Midbrain (tissue), 1 donor: ENCODE results near the gene ASMTL.
"Not testable (repeated sequence)": the region's sequence is repeated elsewhere in the genome, so short reads cannot be mapped to it uniquely, and the experiment has no call there.

Source experiments
- DNase-seq: peaks from one replicate; lab custom pipeline; 2025; lab: John Stamatoyannopoulos, UW

Gene ASMTL, protein sequence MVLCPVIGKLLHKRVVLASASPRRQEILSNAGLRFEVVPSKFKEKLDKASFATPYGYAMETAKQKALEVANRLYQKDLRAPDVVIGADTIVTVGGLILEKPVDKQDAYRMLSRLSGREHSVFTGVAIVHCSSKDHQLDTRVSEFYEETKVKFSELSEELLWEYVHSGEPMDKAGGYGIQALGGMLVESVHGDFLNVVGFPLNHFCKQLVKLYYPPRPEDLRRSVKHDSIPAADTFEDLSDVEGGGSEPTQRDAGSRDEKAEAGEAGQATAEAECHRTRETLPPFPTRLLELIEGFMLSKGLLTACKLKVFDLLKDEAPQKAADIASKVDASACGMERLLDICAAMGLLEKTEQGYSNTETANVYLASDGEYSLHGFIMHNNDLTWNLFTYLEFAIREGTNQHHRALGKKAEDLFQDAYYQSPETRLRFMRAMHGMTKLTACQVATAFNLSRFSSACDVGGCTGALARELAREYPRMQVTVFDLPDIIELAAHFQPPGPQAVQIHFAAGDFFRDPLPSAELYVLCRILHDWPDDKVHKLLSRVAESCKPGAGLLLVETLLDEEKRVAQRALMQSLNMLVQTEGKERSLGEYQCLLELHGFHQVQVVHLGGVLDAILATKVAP

DNA sequence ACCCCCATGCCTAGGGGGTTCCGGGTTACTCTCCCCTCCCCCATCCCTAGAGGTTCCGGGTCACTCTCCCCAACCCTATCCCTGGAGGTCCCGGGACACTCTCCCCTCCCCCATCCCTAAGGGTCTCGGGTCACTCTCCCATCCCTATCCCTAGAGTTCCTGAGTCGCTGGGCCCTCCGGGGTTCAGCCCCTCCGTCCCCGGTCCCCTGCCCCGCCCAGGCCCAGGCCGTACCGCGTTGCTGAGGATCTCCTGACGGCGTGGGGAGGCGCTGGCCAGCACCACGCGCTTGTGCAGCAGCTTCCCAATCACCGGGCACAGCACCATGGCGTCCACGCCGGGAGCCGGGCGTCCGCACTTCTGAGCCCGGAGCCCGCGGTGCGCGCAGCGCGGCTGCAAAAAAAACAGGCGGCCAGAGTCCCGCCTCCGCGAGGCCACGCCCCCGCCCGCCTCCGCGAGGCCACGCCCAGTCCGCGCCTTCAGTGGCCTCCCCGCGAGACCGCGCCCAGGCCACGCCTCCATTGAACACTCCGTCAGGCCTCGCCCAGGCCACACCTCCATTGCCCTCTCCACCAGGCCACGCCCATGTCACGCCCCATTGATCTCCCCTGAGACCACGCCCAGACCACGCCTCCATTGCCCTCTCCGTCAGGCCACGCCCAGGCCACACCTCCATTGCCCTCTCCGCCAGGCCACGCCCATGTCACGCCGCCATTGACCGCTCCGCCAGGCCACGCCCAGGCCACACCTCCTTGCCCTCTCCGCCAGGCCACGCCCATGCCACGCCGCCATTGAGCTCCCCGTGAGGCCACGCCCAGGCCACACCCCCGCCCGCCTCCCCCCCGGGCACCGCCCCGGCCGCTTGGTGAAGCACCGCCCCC lies at the start of gene ASMTL:
ASMTL (minus strand) TSS at position 394 of the 879 bp plus-strand sequence; CDS start at position 325, 69 bp downstream.
- no peak for DNase-seq

DNA sequence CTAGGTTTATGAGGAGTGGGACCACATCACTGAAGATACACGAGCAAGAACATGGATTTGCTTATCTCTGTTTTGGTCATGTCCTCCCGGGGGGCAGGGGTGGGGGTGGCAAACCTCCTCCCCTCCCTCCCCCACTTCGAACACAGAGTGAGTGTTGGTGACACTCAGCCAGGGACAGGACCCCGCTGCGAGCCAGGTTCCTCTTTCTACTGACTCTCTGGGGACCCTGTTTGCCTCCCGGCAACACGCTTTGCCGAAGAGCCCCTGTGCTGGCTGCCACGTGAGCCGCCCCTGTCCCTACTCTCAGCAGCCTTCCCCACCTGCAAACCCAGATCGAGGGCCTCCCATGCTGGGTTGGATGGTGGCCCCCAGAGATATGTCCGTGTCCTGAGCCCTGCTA lies 49.5 kb upstream of the ASMTL start:
- DNase-seq = no peak

DNA sequence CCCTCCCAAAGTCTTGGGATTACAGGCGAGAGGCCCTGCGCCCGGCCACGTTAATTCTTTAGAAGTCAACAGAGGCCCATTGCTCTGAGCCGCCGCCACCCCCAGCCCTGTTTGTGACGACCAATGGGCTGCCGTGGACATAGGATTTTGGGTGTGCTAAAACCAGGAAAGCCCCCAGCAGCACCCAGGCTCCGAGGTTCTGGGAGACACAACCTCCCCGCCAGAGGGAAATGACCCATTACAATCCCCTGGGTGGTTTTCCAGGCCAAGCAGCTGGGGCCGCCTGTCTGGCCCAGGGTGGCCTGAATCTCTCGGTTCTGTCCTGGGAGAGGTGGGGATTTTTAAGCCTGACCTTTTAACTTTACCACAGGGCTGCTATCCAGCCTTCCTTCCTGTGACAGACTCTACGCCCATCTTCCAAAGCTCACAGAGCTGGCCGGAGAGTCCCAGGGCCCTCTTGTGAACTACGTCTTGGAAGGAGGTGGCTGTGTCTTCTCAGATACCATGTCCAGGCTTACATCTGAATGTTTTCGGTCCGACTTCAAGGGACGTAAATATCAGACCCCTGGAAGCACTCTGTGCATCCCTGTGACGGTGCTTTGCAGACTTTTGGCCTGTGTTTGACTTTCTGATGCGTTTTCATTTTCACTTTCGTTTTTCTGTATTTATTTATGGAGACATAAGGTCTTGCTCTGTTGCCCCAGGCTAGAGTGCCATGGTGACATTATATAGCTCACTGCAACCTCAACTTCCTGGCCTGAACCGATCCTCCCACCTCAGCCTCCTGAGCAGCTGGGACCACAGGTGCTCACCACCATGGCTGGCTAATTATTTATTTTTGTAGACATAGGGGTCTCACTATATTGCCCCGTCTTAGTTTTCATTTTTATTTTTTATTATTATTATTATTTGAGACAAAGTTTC lies 48.3 kb upstream of the ASMTL start:
- DNase-seq = no peak

GRCh38 chrX:1496076-1496475 lies 43.4 kb upstream of the ASMTL start:
- no peak for DNase-seq

DNA sequence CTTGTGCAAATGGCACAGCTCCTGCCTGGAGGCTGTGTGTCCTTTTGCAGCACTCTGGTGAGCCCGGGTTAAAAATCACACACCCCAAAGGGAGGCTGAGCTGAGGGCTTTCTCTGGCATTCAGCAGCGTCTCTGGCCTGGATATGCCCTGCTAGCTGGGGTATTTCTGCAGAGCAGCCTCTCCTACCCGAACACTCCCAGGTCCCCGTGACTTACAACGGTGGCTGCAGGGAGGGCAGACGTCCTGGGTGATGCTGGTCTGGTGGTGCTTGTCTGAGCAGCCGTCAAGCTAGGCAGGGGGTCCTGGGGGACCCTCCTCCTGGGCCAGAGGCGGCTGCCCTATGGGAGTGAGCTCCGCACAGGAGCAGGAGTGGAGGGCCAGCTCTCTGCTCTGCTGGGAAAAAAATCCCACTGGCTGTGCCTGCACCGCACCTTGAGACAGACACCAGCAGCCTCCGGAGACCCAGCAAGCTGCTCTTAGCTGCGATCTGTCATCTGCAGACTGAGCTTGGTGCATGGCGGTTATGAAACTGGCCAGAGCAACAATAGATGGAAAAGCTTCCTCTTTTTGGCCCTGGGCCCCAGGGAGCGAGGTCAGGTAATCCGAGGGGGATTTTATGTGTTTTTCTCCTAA lies 41.3 kb upstream of the ASMTL start:
- no peak for DNase-seq

GRCh38 chrX:1493412-1493811 lies 40.7 kb upstream of the ASMTL start:
- DNase-seq = no peak

GRCh38 chrX:1492421-1493012 lies 39.8 kb upstream of the ASMTL start:
- DNase-seq = no peak

GRCh38 chrX:1491851-1492349 lies 39.2 kb upstream of the ASMTL start:
- DNase-seq = no peak

- DNase-seq = not testable (repeated sequence)
These were observed 38.5 kb upstream of the ASMTL start for GRCh38 chrX:1491248-1491647.

GRCh38 chrX:1490723-1491122 lies 38.0 kb upstream of the ASMTL start:
- not testable (repeated sequence) for DNase-seq

DNA sequence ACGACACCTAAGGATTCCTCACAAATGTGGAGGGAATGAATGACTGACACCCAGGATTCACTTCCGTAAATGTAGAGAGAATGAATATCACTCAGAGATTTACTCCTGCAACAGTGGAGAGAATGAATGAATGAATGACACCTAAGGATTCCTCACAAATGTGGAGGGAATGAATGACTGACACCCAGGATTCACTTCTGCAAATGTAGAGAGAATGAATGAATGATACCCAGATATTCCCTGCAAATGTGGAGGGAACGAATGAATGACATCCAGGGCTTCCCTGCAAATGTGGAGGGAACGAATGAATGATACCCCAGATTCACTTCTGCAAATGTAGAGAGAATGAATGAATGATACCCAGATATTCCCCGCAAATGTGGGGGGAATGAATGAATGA lies 36.6 kb upstream of the ASMTL start:
- DNase-seq = not testable (repeated sequence)

DNA sequence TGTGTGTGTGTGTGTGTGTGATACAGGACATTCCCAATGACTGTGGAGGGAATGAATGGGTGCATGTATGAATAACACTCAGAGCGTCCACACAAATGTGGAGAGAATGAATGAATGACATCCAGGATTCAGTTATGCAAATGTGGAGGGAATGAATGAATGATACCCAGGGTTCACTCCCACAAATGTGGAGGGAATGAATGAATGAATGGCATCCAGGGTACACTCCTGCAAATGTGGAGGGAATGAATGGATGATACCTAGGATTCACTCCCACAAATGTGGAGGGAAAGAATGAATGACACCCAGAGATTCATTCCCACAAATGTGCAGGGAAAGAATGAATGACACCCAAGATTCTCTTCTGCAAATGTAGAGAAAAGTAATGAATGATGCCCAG lies 36.0 kb upstream of the ASMTL start:
- no peak for DNase-seq

DNA sequence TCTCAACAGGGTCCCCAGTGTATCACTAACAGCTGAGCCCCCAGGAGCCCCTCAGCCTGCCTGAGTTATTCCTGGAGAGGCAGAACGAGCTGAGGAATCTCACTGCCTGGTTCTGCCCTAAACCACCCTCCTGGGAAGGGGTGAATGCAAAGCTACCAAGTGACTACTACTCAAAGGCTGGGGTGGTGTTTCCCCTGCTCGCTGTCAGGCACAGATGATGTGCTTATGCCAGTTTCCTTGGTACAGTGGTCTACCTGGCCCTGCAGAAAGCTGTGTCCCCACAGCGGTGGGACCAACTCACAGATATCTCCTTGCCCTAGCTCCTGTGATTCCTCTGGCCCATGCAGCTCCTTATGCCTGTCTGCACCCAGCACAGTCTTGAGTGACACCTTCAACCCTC lies 35.4 kb upstream of the ASMTL start:
- DNase-seq = no peak

DNA sequence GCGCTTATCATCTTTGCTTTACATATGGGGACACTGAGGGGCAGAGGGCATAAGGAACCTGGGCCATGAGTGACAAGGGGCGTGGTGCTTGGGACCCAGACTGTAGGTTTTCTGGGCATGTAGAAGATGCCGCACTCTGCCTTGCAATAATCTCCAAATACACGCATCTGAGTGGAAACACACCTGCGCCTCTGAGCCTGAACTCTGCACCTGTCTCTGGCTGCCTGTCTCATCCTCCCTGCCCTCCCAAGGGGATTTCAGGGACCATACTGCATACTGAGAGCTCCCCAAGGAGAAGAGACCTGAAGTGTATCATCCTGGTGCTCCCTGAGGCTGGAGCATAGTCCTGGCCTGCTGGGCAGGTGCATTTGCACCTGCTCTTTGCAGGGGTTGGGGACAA lies 34.7 kb upstream of the ASMTL start:
- DNase-seq = no peak

- DNase-seq = no peak
These were observed 34.1 kb upstream of the ASMTL start for GRCh38 chrX:1486749-1487361.

DNA sequence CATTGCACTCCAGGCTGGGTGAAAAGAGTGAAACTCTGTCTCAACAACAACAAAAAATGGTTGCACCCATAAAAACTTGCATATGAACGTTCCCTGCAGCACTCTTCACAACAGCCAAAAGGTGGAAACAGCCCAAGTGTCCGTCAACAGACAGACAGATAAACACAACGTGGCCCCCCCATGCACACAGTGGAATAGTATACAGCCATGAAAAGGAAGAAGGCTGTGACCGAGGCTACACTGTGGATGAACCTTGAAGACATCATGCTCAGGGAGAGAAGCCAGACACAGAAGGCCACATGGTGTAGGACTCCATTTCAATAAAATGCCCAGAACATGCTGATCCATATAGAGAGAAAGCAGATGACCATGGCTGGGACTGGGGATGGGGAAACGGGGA lies 33.5 kb upstream of the ASMTL start:
- no peak for DNase-seq

GRCh38 chrX:1485033-1485432 lies 32.3 kb upstream of the ASMTL start:
- DNase-seq = no peak

DNA sequence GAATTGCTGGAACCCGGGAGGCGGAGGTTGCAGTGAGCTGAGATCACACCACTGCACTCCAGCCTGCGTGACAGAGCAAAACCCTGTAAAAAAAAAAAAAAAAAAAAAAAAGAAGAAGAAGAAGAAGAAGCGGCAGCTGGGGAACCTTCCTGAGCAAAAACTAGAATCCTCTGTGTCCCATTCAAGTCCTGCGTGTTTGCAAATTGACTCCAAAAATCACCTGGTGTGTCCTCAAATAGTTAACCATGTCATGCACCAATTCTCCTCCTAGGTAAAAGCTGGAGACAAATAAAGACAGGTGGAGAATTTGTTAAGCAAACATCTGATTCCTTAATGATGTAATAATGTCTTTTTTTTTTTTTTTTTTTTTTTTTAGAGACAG lies 31.9 kb upstream of the ASMTL start:
- DNase-seq = no peak

GRCh38 chrX:1483843-1484637 lies 31.3 kb upstream of the ASMTL start:
- DNase-seq = no peak
